NCI-H2107 (cell line): ENCODE data around the gene DCLK3.

ENCODE experiments used
- DNase-seq: peaks from one replicate; lab custom pipeline; 2025; lab: John Stamatoyannopoulos, UW

Gene DCLK3

DNA sequence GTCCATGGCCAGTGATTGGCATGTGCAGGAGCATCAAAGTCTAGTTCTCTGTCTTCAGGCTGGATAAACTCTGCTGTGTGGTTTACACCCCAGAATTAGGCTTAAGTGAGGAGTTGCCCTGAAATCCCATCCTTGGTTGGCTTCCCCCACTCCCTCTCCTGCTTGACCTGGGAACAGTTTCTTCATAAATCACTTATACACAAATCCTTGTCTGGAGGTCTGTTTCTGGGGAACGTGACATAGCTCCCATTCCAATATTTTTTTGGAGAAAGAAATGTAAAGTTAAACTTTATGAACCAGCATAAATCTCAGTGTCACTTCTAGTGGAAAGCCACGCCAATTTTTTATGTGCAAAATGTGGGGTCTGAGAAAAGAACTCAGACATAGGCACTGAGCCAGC is 98.2 kb downstream of the DCLK3 start:
- DNase-seq: no peak

DNA sequence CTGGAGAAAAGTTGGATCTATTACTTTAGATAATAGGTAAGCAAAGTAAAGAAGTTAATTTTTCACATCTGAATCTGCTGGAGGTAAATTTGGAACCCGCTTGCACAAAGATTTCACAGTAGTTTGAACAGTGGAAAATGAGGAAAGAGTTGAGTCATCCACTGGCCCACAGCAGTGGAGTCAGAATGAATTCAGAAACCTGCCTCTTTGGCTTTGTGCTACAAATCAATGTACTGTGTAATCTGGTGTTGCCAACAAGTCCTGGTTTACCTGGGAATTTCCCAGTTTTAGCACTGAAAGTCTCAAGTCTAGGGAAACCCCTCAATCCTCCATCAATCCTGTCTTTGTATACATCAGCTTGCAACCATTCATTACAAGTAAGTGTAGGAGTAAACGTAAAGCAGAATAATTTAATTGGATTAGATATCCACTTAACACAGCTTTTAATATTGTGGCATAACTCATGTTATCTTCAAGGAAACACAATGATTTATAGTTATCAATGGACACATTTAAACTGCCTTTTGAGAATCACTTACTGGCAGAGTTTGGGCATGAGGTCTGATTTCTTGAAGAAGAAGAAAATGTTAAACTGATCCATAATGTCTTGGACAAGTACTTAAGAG is 100.6 kb downstream of the DCLK3 start:
- DNase-seq: no peak

DNA sequence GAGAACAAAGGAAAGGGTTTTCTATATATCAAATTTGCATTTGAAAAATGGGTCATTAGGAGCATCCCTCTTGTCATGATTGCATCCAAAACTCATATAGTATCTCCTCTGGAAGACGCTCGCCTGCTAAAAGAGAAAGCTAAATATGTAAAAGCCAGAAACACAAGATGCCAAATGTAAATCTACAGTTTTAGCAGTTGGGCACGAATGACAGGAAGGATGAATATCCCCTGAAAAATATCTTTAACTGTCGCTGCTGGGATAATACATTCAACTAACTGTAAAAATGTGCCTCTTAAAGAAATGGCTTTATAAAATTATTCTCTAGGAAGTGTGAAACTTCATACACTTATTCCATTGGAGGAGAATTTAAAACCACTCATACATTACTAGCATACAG is 101.7 kb downstream of the DCLK3 start:
- DNase-seq: no peak
